ENCODE data around the gene ZNF501.

ZNF501 gene

DNA sequence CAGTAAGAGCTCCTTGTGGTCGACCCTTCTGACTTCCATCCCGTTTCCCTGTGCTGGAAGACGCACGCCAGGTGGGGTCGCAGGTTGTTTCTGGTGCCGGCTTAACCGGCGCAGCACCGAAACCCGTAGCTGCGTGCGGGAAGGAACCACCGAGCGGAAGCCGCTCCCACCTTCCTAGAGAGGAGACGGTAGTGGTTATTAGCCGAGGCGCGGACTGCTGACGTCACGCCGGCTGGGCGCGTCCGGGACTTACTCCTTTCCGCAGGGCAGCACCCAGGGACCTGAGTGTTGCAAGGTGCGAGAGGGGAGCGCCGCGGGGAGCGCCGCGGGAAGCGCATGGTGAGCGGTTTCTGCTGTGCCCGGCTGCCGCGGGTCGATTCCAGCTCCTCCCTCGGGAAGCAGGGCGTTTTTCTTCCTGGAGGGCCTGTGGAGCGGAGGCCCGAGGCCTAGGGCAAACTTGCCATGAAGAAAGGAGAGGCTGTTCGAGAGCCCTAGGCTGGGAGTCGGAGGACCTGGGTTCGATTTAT is at the start of gene ZNF501:
Gene ZNF501, plus strand, starts transcription at position 252 of the 527 bp plus-strand sequence. CDS start 4,787 bp downstream, outside the sequence.
- ATAC-seq (peak; percentile 95), DNase-seq (peak; percentile 86)

DNA sequence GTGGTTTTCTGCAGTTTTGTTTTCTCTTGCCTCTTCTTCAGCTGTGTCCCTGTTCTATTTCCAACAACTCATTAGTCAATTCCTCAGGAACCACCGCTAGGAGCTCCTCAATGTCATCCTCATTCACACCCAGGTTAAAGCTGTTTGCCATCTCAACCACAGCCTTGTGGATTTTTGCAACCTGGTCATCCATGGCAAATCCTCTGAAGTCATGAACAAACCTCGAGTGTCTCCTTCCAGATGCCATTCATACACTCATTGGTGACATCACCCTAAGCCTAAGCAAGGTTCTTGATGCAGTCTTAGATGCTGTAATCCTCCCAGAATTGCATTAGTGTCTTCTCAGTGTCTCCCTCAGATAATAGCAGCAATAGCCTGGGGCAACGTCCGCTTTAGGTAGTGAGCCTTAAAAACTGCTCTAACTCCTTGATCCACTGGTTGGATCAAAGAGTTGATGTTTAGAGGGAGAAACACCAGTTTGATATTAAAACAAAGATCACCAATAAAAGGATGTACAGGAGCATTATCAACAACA is 48.4 kb upstream of the ZNF501 start:
- ATAC-seq (no peak), DNase-seq (no peak)

DNA sequence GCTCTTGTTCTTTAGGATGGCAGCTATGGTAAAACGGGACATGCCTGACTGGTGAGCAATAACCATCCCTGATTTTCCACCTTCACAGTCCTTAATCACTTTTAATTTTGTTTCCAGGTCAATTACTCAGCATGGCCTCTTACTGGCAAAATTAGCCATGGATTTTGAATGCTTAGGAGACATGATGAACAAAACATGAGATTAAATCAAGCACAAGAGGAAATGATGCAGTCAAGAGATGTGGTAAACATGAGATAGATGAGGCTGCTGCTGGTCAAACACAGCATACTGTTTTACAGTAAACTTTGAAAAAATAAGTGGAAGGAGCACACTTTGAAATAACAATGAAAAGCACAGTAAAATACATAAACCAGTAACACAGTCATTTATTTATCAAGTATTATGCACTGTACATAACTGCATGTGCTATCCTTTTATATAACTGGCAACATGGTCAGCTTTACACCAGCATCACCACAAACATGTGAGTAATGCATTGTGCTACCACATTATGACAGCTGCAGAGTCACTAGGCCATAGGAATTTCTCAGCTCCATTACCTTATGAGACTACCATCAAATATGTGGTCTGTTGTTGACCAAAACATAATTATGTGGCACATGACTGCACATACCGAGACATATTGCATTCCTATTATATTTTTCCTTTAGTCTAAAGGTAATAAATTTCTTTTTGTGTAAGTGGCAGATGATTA is 47.1 kb upstream of the ZNF501 start:
- ATAC-seq = no peak
- DNase-seq = no peak

DNA sequence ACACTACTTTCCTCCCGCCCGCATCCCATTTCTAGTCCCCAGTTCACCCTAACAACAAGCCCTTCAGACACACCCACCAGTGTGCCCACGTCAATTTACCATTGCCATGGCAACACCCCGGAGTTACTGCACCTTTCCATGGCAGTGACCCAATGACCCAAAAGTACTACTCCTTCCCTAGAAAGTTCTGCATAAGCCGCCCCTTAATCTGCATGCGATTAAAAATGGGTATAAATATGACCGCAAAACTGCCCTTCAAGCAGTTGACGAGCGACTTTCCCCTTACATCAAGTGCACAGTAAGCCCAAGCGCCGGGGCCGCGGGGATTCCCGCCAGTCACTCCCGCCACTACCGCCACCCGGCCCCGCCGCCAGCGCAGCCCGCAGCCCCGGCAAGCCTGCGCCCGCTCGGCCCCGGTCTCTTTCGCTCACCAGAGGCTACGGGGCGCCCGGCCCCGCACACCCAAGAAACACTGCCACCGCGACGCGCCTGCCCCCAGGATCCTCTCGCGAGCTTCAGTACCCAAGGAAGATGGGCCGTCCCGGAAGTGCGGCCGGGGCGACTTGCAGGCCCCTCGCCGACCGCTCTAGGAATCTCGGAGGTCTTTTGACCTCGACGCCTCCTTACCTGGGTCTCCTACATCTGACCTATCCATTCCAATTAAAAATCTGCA is 44.2 kb upstream of the ZNF501 start:
- ATAC-seq = peak; percentile 46

DNA sequence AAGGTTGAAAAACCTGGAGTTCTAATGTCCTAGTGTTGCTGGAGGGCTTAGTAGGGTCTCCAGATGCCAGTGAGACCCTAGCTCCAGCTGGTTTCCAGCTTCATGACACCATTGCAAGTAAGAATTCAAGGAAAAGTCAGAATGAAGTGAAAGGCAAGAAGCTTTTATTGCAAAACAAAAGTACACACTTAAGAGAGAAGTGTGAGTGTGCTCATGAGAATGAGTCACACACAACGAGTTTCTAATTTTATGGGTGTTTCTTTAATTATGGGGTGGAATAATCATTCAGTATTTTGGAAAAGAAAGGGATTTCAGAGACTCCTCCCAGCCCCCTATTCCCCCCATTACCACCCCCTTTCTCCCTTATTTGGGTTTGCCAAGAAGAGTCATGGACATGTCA is 41.5 kb upstream of the ZNF501 start:
- no peak for ATAC-seq
- no peak for DNase-seq

More for the DNA sequence above, 44.2 kb upstream of the ZNF501 start:
- peak; percentile 54 for DNase-seq

DNA sequence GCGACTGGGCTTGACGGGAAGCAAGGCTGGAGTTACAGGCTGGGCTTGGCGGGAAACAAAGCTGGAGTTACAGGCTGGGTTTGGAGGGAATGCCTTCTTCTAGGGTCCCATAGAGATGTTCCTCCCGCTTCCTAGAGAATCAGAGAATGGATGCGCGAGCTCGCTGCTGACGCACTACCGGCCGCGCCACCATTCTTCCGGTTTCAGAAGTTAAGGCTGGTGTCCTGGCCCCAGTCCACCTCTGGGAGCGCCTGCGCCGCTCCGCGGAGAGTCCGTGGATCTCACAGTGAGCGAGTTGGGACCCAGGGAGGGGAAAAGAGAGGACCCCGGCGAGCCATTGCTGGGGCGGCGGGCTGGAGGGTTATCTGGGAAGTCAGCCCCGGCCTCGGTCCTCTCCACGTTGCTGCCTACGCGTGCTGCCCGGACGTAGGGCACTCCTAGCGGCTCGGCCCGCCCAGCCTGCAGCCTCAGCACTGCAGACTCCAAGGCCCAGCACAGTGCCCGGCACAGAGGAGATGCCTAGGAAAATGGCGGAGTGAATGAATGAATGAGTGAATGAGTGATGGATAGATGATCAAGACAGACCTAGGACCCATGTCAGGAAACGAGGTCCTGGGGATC is 16.9 kb upstream of the ZNF501 start, which contains the start of gene ZNF502:
Gene ZNF502, plus strand, starts transcription at position 206 of the 621 bp plus-strand sequence. CDS start 7,602 bp downstream, outside the sequence.
- DNase-seq (peak; percentile 62), ATAC-seq (peak; percentile 79)

DNA sequence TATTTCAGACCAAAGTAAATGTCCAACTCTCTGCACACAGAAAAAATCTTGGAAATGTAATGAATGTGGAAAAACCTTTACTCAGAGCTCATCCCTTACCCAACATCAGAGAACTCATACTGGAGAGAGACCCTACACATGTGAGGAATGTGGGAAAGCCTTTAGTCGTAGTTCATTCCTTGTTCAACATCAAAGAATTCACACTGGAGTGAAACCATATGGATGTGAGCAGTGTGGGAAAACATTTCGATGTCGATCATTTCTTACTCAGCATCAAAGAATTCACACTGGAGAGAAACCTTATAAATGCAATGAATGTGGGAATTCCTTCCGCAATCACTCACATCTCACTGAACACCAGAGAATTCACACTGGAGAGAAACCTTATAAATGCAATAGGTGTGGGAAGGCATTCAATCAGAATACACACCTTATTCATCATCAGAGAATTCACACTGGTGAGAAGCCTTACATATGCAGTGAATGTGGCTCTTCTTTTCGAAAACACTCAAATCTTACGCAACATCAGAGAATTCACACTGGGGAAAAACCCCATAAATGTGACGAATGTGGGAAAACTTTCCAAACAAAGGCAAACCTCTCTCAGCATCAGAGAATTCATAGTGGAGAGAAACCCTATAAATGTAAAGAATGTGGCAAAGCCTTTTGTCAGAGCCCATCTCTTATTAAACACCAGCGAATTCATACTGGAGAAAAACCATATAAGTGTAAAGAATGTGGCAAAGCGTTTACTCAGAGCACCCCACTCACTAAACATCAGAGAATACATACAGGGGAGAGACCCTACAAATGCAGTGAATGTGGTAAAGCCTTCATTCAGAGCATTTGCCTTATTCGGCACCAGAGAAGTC is 8.0 kb upstream of the ZNF501 start:
- ATAC-seq = no peak
- DNase-seq = no peak

DNA sequence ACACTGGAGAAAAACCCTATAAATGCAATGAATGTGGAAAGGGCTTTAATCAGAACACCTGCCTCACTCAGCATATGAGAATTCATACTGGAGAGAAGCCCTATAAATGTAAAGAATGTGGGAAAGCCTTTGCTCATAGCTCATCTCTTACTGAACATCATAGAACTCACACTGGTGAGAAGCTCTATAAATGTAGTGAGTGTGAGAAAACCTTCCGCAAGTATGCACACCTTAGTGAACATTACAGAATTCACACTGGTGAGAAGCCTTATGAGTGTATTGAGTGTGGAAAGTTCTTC is 7.4 kb upstream of the ZNF501 start:
- DNase-seq (no peak), ATAC-seq (no peak)

DNA sequence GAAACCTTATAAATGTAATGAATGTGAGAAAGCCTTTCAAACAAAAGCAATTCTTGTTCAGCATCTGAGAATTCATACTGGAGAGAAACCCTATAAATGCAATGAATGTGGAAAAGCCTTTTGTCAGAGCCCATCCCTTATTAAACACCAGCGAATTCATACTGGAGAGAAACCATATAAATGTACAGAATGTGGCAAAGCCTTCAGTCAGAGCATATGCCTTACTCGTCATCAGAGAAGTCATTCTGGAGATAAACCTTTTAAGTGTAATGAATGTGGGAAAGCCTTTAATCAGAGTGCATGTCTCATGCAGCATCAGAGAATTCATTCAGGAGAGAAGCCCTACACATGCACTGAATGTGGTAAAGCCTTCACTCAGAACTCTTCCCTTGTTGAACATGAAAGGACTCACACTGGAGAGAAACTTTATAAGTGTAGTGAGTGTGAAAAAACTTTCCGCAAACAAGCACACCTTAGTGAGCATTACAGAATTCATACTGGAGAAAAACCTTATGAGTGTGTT is 5.3 kb downstream of the ZNF501 start:
- no peak for ATAC-seq
- no peak for DNase-seq

DNA sequence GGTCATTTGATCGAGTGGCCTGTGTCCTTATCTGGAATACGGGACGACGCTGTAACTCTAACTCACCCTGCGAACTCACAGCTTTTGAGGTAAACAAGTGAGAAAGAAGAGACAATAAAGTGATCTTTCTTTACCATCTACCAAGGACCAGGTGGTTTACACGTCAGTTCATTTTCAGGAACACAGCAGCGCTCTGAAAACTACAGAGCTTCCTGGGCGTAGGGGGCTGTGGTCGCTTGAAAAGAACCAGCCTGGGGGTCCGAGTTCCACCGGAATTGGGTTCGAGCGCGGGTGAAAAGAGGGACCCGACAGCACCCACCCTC is 31.6 kb downstream of the ZNF501 start:
- DNase-seq (no peak), ATAC-seq (no peak)

DNA sequence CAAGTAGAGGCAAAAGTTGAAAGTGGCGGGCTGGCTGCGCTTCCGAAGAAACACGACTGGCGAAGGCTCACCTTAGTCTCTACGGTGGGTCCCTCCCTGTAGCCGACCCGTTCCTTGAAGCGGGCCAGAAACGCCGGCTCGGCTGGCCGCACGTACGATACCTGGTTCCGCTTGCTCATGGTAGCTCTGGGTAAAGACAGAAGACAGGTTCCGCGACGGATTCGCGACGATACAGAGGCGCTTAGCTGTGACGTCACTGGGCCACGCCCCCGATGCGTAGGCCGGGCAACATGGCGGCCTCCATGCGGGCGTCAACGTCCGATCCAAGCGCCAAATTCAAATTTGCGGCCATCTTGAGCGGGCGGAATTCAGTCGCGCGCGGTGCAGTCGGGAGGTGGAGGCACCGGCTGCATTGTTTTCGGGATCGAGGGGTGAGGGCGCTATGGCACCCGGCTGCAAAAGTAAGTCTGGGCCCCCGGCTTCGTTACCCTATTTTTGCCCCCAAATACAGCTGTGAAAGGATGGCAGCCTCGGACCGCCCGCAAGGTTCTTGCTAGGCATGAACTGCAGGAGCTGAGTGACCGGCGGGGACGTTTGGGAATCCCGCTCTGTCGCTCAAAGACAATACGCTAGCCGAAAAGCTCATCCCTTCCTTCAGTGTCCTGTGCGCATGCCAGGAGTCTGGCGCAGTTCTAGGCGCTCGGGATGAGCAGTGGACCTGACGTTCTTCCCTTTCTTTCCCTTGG is 32.2 kb downstream of the ZNF501 start, which contains the start of the genes KIAA1143 and KIF15:
Gene KIAA1143, minus strand, starts transcription at position 196 of the 746 bp plus-strand sequence. Its CDS starts 17 bp downstream, at position 179.
Gene KIF15, plus strand, starts transcription at position 371 of the 746 bp plus-strand sequence. Its CDS starts 72 bp downstream, at position 443.
- DNase-seq = peak; percentile 98
- peak; percentile 89 for ATAC-seq

DNA sequence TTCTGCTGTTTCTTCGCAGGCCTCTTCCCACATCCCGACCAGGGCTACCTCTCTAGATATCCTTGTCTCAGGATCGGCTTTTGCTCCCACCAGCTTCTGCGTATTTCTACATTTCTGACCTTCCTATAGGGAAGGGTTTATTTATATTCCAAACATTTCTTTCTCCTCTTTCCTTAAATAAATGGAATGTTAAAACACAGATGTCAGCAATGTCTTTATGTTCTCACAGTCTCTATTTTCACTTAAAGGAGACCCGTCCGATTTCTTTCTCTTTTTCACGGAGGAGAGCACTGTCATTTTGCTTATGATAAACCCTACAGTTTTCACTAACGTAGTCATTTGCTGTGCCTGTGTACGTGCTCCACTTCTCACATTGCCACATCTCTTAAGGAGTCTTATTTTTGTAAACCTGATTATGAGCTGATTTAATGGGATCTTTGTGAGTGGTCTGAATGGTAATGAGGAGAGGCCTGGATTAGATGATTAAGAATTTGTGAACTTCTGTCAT is 32.8 kb downstream of the ZNF501 start:
- ATAC-seq (no peak), DNase-seq (no peak)

DNA sequence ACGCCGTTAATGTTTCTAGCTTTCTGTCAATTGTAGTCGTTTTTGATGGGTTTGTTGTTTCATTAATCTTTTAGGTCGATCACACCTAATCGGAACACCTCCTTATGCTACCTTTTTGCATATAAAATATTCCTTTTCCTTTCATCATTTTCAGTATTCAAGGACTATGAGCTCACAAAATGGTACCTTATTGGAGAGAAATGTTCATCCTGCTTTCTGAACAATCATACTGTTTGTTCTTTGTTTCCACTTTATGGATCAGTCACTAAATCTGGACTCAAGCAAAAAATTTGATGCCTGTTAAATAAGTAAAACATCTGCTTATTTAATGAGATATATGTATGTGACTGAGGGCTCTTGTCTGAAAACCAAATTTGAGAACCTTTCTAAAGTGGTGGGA is 33.3 kb downstream of the ZNF501 start:
- no peak for ATAC-seq
- no peak for DNase-seq

DNA sequence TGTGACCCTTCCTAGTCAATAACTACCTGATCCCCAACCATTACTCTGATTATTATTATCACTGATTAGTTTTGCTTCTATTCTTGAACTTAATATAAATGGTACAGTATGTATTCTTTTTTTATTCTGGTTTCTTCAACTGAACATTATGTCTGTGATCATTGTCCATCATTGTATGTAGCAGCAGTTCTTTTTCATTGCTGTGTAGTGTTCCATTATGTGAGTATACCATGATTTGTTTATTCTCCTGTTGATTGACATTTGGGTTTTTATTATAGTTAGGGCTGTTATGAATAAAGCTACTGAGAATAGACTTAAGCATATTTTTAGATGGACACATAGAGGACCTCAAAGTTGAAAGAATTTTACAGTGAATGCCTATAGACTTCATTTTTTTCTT is 34.8 kb downstream of the ZNF501 start:
- DNase-seq = no peak
- ATAC-seq = no peak

DNA sequence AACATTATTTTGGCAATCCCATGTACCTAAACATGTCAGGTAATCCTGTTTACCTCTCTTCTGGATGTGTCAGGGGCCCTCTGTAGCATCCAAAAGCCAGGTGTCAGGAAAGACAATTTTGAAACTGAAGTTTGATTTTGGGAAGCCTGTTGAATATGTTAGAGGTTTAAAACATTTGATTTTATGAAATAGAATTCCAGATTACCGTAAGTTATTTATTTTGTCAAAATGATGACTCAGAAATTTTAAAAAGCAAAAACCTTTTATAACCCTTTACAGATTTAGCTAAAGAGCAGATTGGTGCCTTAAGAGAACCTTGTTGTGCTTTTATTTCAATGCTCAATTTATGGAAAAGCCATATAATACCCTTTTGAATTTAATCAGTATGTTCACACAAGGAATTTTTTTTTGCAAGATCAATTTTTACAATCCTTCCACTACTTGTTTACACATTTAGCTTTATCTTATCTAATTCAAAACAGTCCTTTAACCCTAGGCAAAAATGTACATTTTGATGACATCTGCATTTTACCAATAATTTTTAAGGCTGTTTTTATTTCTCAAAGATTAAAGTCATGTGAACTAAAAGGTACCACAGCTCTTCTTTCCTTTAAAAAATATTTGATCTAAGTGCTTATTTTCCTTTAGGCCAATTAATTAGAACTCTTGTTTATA is 42.1 kb downstream of the ZNF501 start:
- ATAC-seq (no peak), DNase-seq (no peak)

DNA sequence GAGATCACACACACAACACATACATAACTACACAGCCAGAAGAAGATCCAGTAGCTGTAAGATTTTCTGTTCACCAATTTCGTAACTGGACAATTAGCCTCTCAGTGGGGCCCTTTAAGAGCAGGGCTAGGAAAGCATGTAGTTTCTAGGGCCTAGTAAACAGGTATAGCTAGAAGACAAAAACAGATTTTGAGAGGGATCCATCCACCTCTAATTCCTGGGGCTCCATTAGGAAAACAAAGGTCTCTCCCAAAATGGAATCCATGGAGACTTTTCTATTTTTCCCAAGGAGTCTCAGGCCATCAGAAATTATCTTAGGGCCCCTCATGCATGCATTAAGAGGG is 42.6 kb downstream of the ZNF501 start:
- no peak for ATAC-seq

DNA sequence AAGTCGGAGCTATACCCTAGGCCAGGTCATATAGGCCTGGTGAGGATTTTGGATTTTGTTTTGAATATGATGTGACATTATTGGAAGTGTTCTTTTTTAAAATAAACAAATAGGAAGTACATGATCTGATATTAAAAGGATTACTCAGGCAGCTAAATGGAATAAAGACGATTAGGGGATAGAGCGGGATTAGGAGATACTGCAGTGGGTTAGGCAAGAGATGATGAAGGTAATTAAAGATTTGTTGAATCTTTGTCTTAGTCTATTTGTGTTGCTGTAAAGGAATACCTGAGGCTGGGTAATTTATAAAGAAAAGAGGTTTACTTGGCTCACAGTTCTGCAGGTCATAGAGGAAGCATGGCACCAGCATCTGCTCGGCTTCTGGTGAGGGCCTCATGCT is 53.5 kb downstream of the ZNF501 start:
- ATAC-seq (no peak), DNase-seq (no peak)

More for the DNA sequence above, 42.6 kb downstream of the ZNF501 start:
- no peak for DNase-seq

Measured in stimulated activated naive CD8-positive, alpha-beta T cell treated with anti-CD3 and anti-CD28 coated beads, Interleukin-15, Interleukin-2, amounts not matched to agents 100 U/mL and 50 U/mL, for 24 hours (primary cell).